ENCODE results near the gene HINT3.

The HINT3 gene

GRCh38 chr6:126010040-126010439 is 53.5 kb downstream of the HINT3 start:
- no peak for DNase-seq

- DNase-seq = no peak
These were observed 59.3 kb downstream of the HINT3 start for GRCh38 chr6:126015863-126016262.

GRCh38 chr6:126016591-126016990 is 60.0 kb downstream of the HINT3 start:
- DNase-seq = no peak

- no peak for DNase-seq
These were observed 61.1 kb downstream of the HINT3 start for GRCh38 chr6:126017668-126018067.

- no peak for DNase-seq
These were observed 63.9 kb downstream of the HINT3 start for GRCh38 chr6:126020305-126021050.

GRCh38 chr6:126023474-126023873 is 66.9 kb downstream of the HINT3 start:
- DNase-seq = peak in 1 of 2 donors; percentile 4

- peak; percentile 45 to 54 for DNase-seq
These were observed 69.4 kb downstream of the HINT3 start for GRCh38 chr6:126026001-126026400.

GRCh38 chr6:126027601-126028000 is 71.0 kb downstream of the HINT3 start:
- no peak for DNase-seq

All from inflammatory macrophage treated with lipopolysaccharide for 1 hour (primary cell).